Peyer's patch (tissue), 4 donors: ENCODE results near the gene SENP2.

Experiments used
- CTCF ChIP-seq, 6 experiments: fragments of 450-650 bp in 4 of 6; fragments of 200-600 bp in 2 of 6; sonication (generic) in 1 of 6; IDR thresholded peaks; one replicate each; pipeline ENCODE4 v1.5.1; 2017 to 2019; ENCODE audit warnings: antibody characterized with exemption in 6 of 6, mild to moderate bottlenecking in 3 of 6, moderate library complexity in 1 of 6
- POLR2A ChIP-seq, 2 donors: fragments of 450-650 bp; IDR thresholded peaks; one replicate each; pipeline ENCODE4 v1.5.1; 2017; ENCODE audit warnings: antibody characterized with exemption in 2 of 2, mild to moderate bottlenecking in 2 of 2, moderate library complexity in 2 of 2

- TF ChIP-seq CTCF (IDR thresholded peaks at IDR 0.05) (no peak), POLR2A (IDR thresholded peaks at IDR 0.05) (no peak)
Observed at GRCh38 chr3:185657211-185657610, 71.1 kb downstream of the SENP2 start.
